Activated CD4-positive, alpha-beta T cell treated with anti-CD3 and anti-CD28 coated beads, Interleukin-2, amount 10 ng/mL, durations not matched to agents 24 days and 14 days (primary cell): Measurements from ENCODE around the gene DMRT2. TPM values are rescaled to one million over a fixed set of nuclear protein-coding genes. Genes with fewer than 3 reads are reported as not detected.

ENCODE experiments used
- DNase-seq: peaks from one replicate; pipeline ENCODE4 v3.0.0; 2022
- H3K27ac Mint-ChIP-seq: one replicate; pipeline ENCODE4 v1.8.0; 2022; ENCODE audit warnings: mild to moderate bottlenecking, mixed read lengths
- H3K27me3 Mint-ChIP-seq: one replicate; pipeline ENCODE4 v1.8.0; 2022; ENCODE audit warnings: mixed read lengths
- H3K36me3 Mint-ChIP-seq: one replicate; pipeline ENCODE4 v1.8.0; 2022; ENCODE audit warnings: low read depth, mild to moderate bottlenecking, mixed read lengths
- H3K4me1 Mint-ChIP-seq: one replicate; pipeline ENCODE4 v1.8.0; 2021; ENCODE audit warnings: mixed read lengths
- H3K4me3 Mint-ChIP-seq: one replicate; pipeline ENCODE4 v1.8.0; 2022; ENCODE audit warnings: mild to moderate bottlenecking, moderate library complexity, mixed read lengths
- H3K9me3 Mint-ChIP-seq: one replicate; pipeline ENCODE4 v1.8.0; 2021; ENCODE audit warnings: mixed read lengths
- intact Hi-C: fragments of 100-400 bp; cut with micrococcal nuclease; formaldehyde crosslinking; loops from one replicate; pipeline ENCODE4 v1.15.1; 2023
- total RNA-seq: library from RNA; stranded (reverse); gene quantifications from 2 replicates; pipeline ENCODE4 v1.2.3, GENCODE V29; 2022

Gene DMRT2
- total RNA-seq, 1 donor from 2014 or later, result 0.21 TPM

DNA sequence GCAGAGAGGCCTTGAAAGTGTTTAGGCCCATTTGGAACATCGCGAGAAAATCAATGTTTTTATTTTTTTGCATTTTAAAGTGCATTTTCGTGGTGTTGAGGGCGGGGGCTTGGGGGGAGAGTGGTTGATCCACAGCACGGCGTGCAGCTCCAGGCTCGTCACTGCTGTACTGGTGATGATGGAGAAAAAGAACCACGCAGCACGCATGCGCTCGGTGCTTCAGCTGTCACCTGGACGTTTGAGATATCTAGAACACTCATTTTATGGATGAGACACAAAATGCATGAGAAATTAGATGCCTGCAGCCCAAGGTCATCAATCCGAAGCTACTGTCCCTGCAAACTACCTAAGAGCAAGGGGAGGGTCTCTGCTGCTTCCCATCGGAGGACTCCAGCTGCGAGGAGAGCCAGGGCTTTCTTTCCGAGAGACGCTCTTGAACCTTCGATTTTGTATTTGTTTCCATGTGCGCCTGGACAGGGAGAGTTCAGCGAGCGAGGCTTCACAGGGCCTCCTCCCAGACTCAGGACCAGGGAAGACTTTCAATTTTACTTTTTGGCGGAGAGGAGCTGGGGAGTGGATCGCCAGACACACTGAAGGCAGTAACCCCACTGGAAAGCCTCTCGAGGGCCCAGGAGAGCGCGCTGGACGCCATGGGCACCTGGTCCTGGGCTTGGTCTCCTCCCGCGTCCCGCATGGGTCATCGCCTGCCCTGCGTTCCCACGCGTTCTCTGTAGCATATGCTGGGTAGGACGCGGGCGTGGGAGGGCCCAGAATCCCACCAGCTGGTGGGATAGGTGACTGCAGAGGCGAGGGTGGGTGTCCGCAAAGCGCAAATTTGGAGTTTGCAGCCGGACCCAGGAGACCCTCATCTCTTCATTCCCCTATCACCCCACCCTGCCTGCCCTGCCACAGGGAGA, 2.5 kb downstream of the DMRT2 start:
- peaks cover 20% of the 10 kb centered on the region for H3K9me3 Mint-ChIP-seq
- peaks cover 31% of the 10 kb centered on the region for H3K4me1 Mint-ChIP-seq
- H3K27me3 Mint-ChIP-seq, result peaks cover 80% of the 10 kb centered on the region
- H3K27ac Mint-ChIP-seq, result no peak overlapping the region
- peak overlapping the region; percentile 43 for H3K4me3 Mint-ChIP-seq
- intact Hi-C loops, result no loop called here
- peaks cover 3% of the 10 kb centered on the region for H3K36me3 Mint-ChIP-seq
- no peak for DNase-seq

- peaks cover 18% of the 10 kb centered on the region for H3K9me3 Mint-ChIP-seq
- H3K27ac Mint-ChIP-seq, result no peak overlapping the region
- peaks cover 73% of the 10 kb centered on the region for H3K27me3 Mint-ChIP-seq
- no peak overlapping the region for H3K4me3 Mint-ChIP-seq
- H3K4me1 Mint-ChIP-seq, result peaks cover 25% of the 10 kb centered on the region
- H3K36me3 Mint-ChIP-seq, result peaks cover 3% of the 10 kb centered on the region
- intact Hi-C loops, result no loop called here
- DNase-seq, result no peak
Observed at GRCh38 chr9:1053282-1053621, 3.1 kb downstream of the DMRT2 start.

GRCh38 chr9:1053986-1054425, 3.8 kb downstream of the DMRT2 start:
- DNase-seq, result no peak
- H3K9me3 Mint-ChIP-seq, result peaks cover 11% of the 10 kb centered on the region
- intact Hi-C loops, result no loop called here
- H3K4me1 Mint-ChIP-seq, result peaks cover 17% of the 10 kb centered on the region
- H3K27ac Mint-ChIP-seq, result no peak overlapping the region
- no peak overlapping the region for H3K4me3 Mint-ChIP-seq
- peaks cover 3% of the 10 kb centered on the region for H3K36me3 Mint-ChIP-seq
- H3K27me3 Mint-ChIP-seq, result peaks cover 66% of the 10 kb centered on the region

GRCh38 chr9:1055166-1055565, 5.0 kb downstream of the DMRT2 start:
- H3K9me3 Mint-ChIP-seq, result no peaks in the 10 kb centered on the region
- H3K4me3 Mint-ChIP-seq, result no peak overlapping the region
- no peak overlapping the region for H3K27ac Mint-ChIP-seq
- intact Hi-C loops, result no loop called here
- H3K4me1 Mint-ChIP-seq, result peaks cover 9% of the 10 kb centered on the region
- H3K27me3 Mint-ChIP-seq, result peaks cover 54% of the 10 kb centered on the region
- no peaks in the 10 kb centered on the region for H3K36me3 Mint-ChIP-seq
- DNase-seq, result no peak

GRCh38 chr9:1057910-1058309, 7.8 kb downstream of the DMRT2 start:
- H3K36me3 Mint-ChIP-seq, result no peaks in the 10 kb centered on the region
- H3K27me3 Mint-ChIP-seq, result peaks cover 38% of the 10 kb centered on the region
- DNase-seq, result no peak
- intact Hi-C loops, result no loop called here
- H3K4me3 Mint-ChIP-seq, result no peak overlapping the region
- H3K27ac Mint-ChIP-seq, result no peak overlapping the region
- no peaks in the 10 kb centered on the region for H3K9me3 Mint-ChIP-seq
- no peaks in the 10 kb centered on the region for H3K4me1 Mint-ChIP-seq

DNA sequence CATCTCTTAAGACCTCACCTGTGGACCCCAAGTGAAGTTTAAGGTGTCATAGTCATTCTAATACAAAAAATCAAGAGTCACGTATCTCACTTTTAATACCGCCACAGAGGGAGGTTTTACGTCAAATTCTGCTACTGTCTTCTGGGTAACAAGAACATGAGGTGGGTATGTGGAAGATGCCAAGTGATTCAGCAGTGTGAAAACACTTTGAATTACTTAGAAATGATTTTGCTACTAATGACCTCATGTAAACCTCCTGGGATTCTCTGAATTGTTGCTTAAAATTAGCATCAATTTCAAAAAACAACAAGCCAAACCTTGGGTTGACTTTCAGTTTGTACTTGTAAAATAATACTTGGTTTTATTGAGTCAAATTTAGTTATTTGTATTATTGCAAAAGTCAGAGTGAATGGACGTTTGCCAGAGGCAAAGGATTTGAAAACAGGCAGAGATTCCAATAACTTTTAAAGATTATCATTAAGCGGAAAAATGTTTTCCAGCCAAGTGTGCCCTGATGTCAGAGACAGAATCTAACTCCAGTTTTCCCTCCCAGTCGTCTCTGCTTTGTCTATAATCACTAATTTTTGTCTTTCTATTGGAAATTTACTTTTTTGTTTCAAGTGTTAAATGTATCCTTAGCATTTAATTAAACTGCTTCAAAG, 8.8 kb downstream of the DMRT2 start:
- H3K4me1 Mint-ChIP-seq, result no peaks in the 10 kb centered on the region
- intact Hi-C loops, result no loop called here
- no peak for DNase-seq
- H3K27me3 Mint-ChIP-seq, result peaks cover 31% of the 10 kb centered on the region
- H3K36me3 Mint-ChIP-seq, result no peaks in the 10 kb centered on the region
- no peaks in the 10 kb centered on the region for H3K9me3 Mint-ChIP-seq
- H3K27ac Mint-ChIP-seq, result no peak overlapping the region
- no peak overlapping the region for H3K4me3 Mint-ChIP-seq

DNA sequence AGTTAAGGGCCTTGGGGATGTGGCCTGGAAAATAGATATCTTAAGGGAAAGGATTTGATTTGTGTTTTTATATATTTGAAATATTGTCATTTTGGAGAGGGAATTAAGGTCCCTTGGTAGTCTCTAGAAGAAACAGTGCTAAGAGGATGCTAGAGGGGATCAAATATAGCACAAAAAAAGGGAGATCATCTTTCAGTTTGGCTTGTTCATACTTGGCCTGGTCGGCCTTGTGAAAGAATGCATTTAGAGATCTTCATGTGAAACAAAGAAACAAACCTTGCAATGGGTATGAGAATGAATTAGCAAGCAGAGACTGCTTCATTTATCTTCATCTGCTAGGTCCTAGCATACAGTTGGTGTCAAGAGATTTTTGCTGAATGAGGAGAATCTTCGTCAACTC, 15.0 kb downstream of the DMRT2 start:
- H3K27ac Mint-ChIP-seq, result no peak overlapping the region
- H3K4me3 Mint-ChIP-seq, result no peak overlapping the region

DNA sequence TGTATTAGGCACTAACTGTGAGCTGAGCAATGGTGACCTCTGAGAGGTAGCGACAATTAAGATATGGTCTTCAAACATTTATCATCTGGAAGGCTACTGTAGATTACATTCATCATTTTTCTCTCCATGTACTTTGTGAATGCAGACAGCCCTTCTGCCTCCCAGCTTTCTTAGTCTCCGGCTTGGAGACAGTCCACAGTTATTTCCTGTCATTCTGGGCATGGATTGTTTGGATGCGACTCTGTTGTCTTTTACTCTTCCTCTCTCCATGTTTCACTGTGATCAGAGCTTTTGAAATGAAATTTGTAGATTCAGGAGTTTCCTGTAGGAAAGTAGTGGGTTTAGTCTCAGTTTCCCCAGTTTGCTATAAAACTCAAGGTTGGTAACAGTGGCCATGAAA, 20.5 kb downstream of the DMRT2 start:
- no peaks in the 10 kb centered on the region for H3K36me3 Mint-ChIP-seq
- H3K4me3 Mint-ChIP-seq, result no peak overlapping the region
- no peak for DNase-seq
- intact Hi-C loops, result no loop called here
- H3K9me3 Mint-ChIP-seq, result peaks cover 3% of the 10 kb centered on the region
- no peaks in the 10 kb centered on the region for H3K4me1 Mint-ChIP-seq
- H3K27me3 Mint-ChIP-seq, result peaks cover 2% of the 10 kb centered on the region
- no peak overlapping the region for H3K27ac Mint-ChIP-seq

More for the DNA sequence above, 15.0 kb downstream of the DMRT2 start:
- Mint-ChIP-seq H3K27me3 (peaks cover 8% of the 10 kb centered on the region), H3K9me3 (peaks cover 3% of the 10 kb centered on the region), H3K36me3 (no peaks in the 10 kb centered on the region), H3K4me1 (no peaks in the 10 kb centered on the region)
- DNase-seq, result no peak
- intact Hi-C loops, result no loop called here

DNA sequence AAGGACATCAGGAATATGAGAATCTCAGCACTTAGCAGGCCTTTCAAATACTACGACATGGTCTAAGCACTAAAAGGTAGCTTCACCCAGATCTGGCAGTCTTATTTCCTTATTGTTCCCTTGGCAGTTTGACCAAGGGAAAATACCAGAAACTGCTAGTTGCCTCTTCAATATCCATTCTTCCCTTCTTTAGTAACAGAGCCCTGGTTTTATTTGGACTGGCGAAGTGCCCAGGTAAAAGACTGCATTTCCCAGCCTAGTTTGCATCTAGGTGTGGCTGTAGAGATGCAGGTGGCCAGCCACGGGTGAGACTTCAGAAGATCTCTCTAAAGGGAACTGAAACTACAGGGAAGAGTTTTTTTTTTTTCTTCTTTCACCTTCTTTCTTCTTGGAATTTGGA, 21.6 kb downstream of the DMRT2 start:
- H3K27ac Mint-ChIP-seq, result no peak overlapping the region
- H3K4me3 Mint-ChIP-seq, result no peak overlapping the region
- peaks cover 2% of the 10 kb centered on the region for H3K27me3 Mint-ChIP-seq
- H3K9me3 Mint-ChIP-seq, result no peaks in the 10 kb centered on the region
- no peaks in the 10 kb centered on the region for H3K36me3 Mint-ChIP-seq
- no peak for DNase-seq
- intact Hi-C loops, result no loop called here
- no peaks in the 10 kb centered on the region for H3K4me1 Mint-ChIP-seq

DNA sequence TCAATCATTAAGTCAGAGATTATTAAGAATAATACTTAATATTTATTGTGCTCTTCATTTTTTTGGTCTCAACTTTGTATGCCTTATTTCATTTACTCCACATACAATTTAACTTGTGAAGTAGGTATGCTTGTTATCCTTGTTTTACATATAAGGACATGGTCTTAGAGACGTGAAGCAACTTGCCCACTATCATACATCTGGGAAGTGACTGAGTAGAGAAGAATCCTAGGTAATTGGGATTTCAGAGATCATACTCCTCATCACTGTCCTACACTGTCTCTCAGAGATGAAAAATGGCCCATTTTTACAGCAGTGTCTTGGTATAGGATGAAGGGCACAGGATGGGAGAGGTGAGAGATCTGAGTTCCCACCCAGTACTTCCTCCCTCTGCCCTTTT, 23.3 kb downstream of the DMRT2 start:
- Mint-ChIP-seq H3K27ac (no peak overlapping the region), H3K9me3 (no peaks in the 10 kb centered on the region), H3K27me3 (peaks cover 2% of the 10 kb centered on the region), H3K36me3 (no peaks in the 10 kb centered on the region), H3K4me3 (no peak overlapping the region), H3K4me1 (no peaks in the 10 kb centered on the region)
- DNase-seq, result no peak
- intact Hi-C loops, result no loop called here

DNA sequence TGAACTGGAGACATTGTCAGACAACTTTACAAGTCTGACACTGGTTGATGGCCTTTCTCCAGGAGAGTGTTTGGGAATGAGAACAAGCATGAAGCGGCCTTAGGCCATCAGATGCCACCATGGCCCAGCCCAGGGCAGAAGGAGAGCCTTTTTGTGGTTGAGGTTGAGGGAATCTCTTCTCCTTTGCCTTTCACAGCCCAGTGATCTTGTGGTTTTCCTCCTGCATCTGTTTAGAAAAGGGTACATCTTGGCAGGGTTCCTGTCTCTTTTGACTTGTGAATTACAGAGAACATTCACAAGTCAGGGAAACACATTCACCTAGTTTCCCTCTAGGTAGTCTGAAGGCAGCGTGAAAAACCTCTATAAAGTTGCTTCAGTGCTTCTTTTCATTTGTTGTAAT, 27.5 kb downstream of the DMRT2 start:
- intact Hi-C loops, result no loop called here
- Mint-ChIP-seq H3K27ac (no peak overlapping the region), H3K36me3 (no peaks in the 10 kb centered on the region), H3K27me3 (peaks cover 4% of the 10 kb centered on the region), H3K9me3 (no peaks in the 10 kb centered on the region), H3K4me3 (no peak overlapping the region), H3K4me1 (no peaks in the 10 kb centered on the region)
- DNase-seq, result no peak

- DNase-seq, result no peak
- peaks cover 8% of the 10 kb centered on the region for H3K27me3 Mint-ChIP-seq
- intact Hi-C loops, result no loop called here
- H3K36me3 Mint-ChIP-seq, result no peaks in the 10 kb centered on the region
- no peaks in the 10 kb centered on the region for H3K9me3 Mint-ChIP-seq
- H3K4me3 Mint-ChIP-seq, result no peak overlapping the region
- no peak overlapping the region for H3K27ac Mint-ChIP-seq
- H3K4me1 Mint-ChIP-seq, result no peaks in the 10 kb centered on the region
Observed at GRCh38 chr9:1083325-1083913, 33.3 kb downstream of the DMRT2 start.

DNA sequence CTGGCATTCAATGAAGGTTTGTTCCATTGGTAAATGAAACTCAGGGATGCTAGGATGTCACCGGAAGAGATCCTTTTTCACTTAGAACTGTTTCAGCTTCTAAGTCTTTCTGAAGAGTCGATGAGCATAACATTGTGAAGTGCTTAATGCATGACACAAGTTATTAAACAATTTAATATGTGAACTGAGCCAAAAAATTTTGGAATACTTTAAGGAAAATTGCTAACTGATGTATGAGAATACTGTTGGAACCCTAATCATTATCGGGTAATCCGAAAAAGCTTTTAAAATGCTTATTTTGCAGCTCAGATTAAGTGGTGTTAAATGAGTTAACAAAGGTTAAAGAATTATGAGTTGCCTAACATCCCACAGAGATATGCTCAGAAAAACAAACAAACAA, 34.9 kb downstream of the DMRT2 start:
- H3K4me3 Mint-ChIP-seq, result no peak overlapping the region
- H3K36me3 Mint-ChIP-seq, result no peaks in the 10 kb centered on the region
- intact Hi-C loops, result no loop called here
- H3K27me3 Mint-ChIP-seq, result peaks cover 8% of the 10 kb centered on the region
- no peak for DNase-seq
- no peaks in the 10 kb centered on the region for H3K9me3 Mint-ChIP-seq
- H3K27ac Mint-ChIP-seq, result no peak overlapping the region
- H3K4me1 Mint-ChIP-seq, result no peaks in the 10 kb centered on the region

DNA sequence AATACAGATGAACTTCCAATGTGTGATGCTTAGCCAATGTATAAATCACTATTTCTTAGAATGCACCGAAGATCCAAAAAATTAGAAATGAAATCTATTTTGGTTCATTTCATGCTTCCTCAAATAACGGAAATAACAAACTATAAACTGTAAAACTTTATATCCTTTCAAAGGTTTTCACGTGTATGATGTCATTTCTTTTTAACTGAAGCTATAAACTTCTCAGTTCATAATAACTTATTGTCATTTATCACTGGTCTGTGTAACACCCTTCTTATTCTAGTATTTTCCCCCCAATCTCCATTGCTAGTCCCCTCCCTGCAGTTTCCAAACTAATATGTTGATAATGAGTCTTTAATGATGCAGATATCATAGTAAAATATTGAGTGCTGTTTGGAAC, 36.4 kb downstream of the DMRT2 start:
- intact Hi-C loops, result no loop called here
- Mint-ChIP-seq H3K4me1 (no peaks in the 10 kb centered on the region), H3K9me3 (no peaks in the 10 kb centered on the region), H3K36me3 (no peaks in the 10 kb centered on the region), H3K27me3 (peaks cover 6% of the 10 kb centered on the region), H3K27ac (no peak overlapping the region), H3K4me3 (no peak overlapping the region)
- no peak for DNase-seq
